K562 (cell line): Measurements from ENCODE around the gene TRMT1. TPM values are rescaled to one million over a fixed set of nuclear protein-coding genes. Genes with fewer than 3 reads are reported as not detected.

Experiments
- CBX3 ChIP-seq, 2 experiments: IDR thresholded peaks; 1 replicate in 1 of 2; 2 replicates in 1 of 2; pipeline ENCODE4 v1.6.1; 2012; ENCODE audit warnings: inconsistent platforms in 2 of 2, low read length in 2 of 2, borderline replicate concordance in 1 of 2, control low read depth in 1 of 2
- GTF2F1 ChIP-seq: IDR thresholded peaks from 2 replicates; pipeline ENCODE4 v1.6.1; 2011; ENCODE audit warnings: low read depth, low read length, improper control_type of control experiment
- HDAC6 ChIP-seq: IDR thresholded peaks from 2 replicates; pipeline ENCODE4 v1.6.1; 2012; ENCODE audit warnings: low read depth, mild to moderate bottlenecking, control low read depth, inconsistent platforms, low read length, moderate library complexity
- ILK ChIP-seq: fragments of 450-650 bp; IDR thresholded peaks from 2 replicates; pipeline ENCODE4 v1.6.1; 2016; ENCODE audit warnings: missing genetic modification characterization, low read depth, mild to moderate bottlenecking, missing compliant biosample characterization, moderate library complexity, borderline replicate concordance
- LARP7 ChIP-seq: fragments of 450-650 bp; IDR thresholded peaks from 2 replicates; pipeline ENCODE4 v1.6.1; 2016
- NEUROD1 ChIP-seq: fragments of 150-350 bp; IDR thresholded peaks from 2 replicates; pipeline ENCODE4 v1.6.1; 2014; ENCODE audit warnings: borderline replicate concordance, low read length, low read depth; ENCODE audit not compliant: partially characterized antibody
- PRMT5 ChIP-seq: sonication (generic); formaldehyde crosslinking; IDR thresholded peaks from 2 replicates; pipeline ENCODE4 v1.5.0; 2020; ENCODE audit warnings: missing genetic modification reagents
- TOE1 ChIP-seq, 2 experiments: fragments of 450-650 bp in 1 of 2; sonication (generic) in 1 of 2; formaldehyde crosslinking in 1 of 2; IDR thresholded peaks; 2 replicates each; pipeline versions ENCODE4 v1.7.1 to v1.8.0; 2016 to 2022; ENCODE audit warnings: borderline replicate concordance in 2 of 2, mild to moderate bottlenecking in 2 of 2, antibody characterized with exemption in 1 of 2, inconsistent platforms in 1 of 2, low read depth in 1 of 2, missing genetic modification reagents in 1 of 2, moderate library complexity in 1 of 2
- YBX1 ChIP-seq: fragments of 450-650 bp; IDR thresholded peaks from 2 replicates; pipeline ENCODE4 v1.7.1; 2016; ENCODE audit warnings: mild to moderate bottlenecking
- polyA plus RNA-seq, 8 experiments: library from polyadenylated mRNA; depleted of rRNA in 4 of 8; stranded (reverse) in 5 of 8; unstranded in 3 of 8; fragments of >200 nt; fragmentation: Nextera tagmentation in 2 of 8; fragmentation: Illumina TruSeq in 1 of 8; extraction: Ambion mirVana in 2 of 8; extraction: Trizol in 1 of 8; gene quantifications; 2 replicates each; pipeline versions ENCODE4 v1.2.1 to v1.2.3, GENCODE V29; 2011 to 2014; ENCODE audit warnings: inconsistent platforms in 1 of 8, missing spikeins in 1 of 8
- total RNA-seq, 7 experiments: library from RNA; depleted of rRNA in 6 of 7; stranded (reverse); fragments of >200 nt in 6 of 7; fragmentation: Illumina TruSeq in 2 of 7; extraction: Trizol in 2 of 7; gene quantifications; 2 replicates each; pipeline versions ENCODE4 v1.2.1 to v1.2.3, GENCODE V29; 2011 to 2021; ENCODE audit warnings: low replicate concordance in 1 of 7
- TF ChIP-seq, protein P1 (sequence below): fragments of 250-450 bp; sonication (Bioruptor Pico); IDR thresholded peaks from 2 replicates; pipeline ENCODE4 v1.8.0; 2022; ENCODE audit warnings: inconsistent platforms, mild to moderate bottlenecking, moderate library complexity, borderline replicate concordance
- TF ChIP-seq, protein P2 (sequence below), 2 experiments: fragments of 150-350 bp in 1 of 2; IDR thresholded peaks; 2 replicates each; pipeline ENCODE4 v1.6.1; 2012 to 2016; ENCODE audit warnings: low read depth in 2 of 2, low read length in 2 of 2, mild to moderate bottlenecking in 1 of 2, moderate library complexity in 1 of 2
- TF ChIP-seq, protein P3 (sequence below): fragments of 450-650 bp; IDR thresholded peaks from 2 replicates; pipeline ENCODE4 v1.6.1; 2018; ENCODE audit warnings: mild to moderate bottlenecking, low read depth; ENCODE audit not compliant: partially characterized antibody

TRMT1 gene
- total and polyA plus RNA-seq, 9 of the 15 experiments (the other 6 are each of a cell fraction or from before 2014, with no cell fraction given), result 5.8 to 158 (median 54.3) TPM

DNA sequence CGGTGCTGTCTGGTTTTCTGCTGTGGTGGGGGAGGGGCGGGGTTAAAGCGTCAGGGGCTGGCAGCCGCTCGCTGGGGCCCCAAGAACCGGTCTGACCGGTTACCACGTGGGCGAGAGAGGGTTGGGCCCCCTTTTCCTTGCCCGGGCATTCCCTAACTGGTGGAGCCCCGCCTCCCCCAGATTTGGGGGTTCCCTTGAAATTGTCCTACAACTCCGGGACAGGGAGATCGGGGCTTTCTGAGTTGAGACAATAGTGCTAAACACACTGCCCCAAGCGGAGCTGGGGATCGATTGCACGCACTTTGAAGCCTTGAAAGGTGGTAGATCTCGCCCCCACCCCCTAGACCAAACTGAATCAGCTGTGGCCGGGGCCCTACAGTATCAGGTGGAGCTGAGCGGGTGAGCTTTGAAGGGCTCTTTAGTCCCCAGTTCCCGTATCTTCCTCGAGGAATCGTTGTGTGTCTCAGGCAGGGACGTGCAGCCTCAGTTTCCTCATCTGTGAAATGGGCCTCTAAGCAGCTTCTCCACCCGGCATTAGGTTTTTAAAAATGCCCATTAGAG is 38.5 kb upstream of the TRMT1 start (continued):
- TF ChIP-seq, protein P1, sequence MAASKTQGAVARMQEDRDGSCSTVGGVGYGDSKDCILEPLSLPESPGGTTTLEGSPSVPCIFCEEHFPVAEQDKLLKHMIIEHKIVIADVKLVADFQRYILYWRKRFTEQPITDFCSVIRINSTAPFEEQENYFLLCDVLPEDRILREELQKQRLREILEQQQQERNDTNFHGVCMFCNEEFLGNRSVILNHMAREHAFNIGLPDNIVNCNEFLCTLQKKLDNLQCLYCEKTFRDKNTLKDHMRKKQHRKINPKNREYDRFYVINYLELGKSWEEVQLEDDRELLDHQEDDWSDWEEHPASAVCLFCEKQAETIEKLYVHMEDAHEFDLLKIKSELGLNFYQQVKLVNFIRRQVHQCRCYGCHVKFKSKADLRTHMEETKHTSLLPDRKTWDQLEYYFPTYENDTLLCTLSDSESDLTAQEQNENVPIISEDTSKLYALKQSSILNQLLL (CRISPR knock-in tag), result no peak
- TF ChIP-seq LARP7 (no peak), ILK (no peak), TOE1 (IDR thresholded peaks at IDR 0.05; ENCODE audit: borderline replicate concordance) (no peak), TOE1 (CRISPR knock-in tag; IDR thresholded peaks at IDR 0.05; ENCODE audit: borderline replicate concordance, low read depth) (no peak), CBX3 (IDR thresholded peaks at IDR 0.05; ENCODE audit: borderline replicate concordance in 1 of 2, low read length in 2 of 2) (0 out of 3 replicates have a peak, but pooled peaks of 1 of the 2 experiments have one; percentile 16), NEUROD1 (no peak), HDAC6 (no peak), GTF2F1 (no peak), YBX1 (no peak), PRMT5 (no peak)
- TF ChIP-seq, protein P2, sequence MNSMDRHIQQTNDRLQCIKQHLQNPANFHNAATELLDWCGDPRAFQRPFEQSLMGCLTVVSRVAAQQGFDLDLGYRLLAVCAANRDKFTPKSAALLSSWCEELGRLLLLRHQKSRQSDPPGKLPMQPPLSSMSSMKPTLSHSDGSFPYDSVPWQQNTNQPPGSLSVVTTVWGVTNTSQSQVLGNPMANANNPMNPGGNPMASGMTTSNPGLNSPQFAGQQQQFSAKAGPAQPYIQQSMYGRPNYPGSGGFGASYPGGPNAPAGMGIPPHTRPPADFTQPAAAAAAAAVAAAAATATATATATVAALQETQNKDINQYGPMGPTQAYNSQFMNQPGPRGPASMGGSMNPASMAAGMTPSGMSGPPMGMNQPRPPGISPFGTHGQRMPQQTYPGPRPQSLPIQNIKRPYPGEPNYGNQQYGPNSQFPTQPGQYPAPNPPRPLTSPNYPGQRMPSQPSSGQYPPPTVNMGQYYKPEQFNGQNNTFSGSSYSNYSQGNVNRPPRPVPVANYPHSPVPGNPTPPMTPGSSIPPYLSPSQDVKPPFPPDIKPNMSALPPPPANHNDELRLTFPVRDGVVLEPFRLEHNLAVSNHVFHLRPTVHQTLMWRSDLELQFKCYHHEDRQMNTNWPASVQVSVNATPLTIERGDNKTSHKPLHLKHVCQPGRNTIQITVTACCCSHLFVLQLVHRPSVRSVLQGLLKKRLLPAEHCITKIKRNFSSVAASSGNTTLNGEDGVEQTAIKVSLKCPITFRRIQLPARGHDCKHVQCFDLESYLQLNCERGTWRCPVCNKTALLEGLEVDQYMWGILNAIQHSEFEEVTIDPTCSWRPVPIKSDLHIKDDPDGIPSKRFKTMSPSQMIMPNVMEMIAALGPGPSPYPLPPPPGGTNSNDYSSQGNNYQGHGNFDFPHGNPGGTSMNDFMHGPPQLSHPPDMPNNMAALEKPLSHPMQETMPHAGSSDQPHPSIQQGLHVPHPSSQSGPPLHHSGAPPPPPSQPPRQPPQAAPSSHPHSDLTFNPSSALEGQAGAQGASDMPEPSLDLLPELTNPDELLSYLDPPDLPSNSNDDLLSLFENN (IDR thresholded peaks at IDR 0.05; ENCODE audit: low read depth in 2 of 2, low read length in 2 of 2), result no peak; a peak in 1 of 4 replicates
- TF ChIP-seq, protein P3, sequence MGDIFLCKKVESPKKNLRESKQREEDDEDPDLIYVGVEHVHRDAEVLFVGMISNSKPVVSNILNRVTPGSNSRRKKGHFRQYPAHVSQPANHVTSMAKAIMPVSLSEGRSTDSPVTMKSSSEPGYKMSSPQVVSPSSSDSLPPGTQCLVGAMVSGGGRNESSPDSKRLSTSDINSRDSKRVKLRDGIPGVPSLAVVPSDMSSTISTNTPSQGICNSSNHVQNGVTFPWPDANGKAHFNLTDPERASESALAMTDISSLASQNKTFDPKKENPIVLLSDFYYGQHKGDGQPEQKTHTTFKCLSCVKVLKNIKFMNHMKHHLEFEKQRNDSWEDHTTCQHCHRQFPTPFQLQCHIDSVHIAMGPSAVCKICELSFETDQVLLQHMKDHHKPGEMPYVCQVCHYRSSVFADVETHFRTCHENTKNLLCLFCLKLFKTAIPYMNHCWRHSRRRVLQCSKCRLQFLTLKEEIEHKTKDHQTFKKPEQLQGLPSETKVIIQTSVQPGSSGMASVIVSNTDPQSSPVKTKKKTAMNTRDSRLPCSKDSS, result no peak
